Activated T-helper 1 cell treated with anti-CD3 and anti-CD28 coated beads, Interleukin-2, amount 50 U/mL, for 16 hours (primary cell): ENCODE results near the gene SNX19.

Source experiments
- DNase-seq, 2 donors: peaks; one replicate each; pipeline ENCODE4 v3.0.0-alpha.2; 2020; ENCODE audit warnings: low read depth in 1 of 2, low spot score in 1 of 2

The SNX19 gene

DNA sequence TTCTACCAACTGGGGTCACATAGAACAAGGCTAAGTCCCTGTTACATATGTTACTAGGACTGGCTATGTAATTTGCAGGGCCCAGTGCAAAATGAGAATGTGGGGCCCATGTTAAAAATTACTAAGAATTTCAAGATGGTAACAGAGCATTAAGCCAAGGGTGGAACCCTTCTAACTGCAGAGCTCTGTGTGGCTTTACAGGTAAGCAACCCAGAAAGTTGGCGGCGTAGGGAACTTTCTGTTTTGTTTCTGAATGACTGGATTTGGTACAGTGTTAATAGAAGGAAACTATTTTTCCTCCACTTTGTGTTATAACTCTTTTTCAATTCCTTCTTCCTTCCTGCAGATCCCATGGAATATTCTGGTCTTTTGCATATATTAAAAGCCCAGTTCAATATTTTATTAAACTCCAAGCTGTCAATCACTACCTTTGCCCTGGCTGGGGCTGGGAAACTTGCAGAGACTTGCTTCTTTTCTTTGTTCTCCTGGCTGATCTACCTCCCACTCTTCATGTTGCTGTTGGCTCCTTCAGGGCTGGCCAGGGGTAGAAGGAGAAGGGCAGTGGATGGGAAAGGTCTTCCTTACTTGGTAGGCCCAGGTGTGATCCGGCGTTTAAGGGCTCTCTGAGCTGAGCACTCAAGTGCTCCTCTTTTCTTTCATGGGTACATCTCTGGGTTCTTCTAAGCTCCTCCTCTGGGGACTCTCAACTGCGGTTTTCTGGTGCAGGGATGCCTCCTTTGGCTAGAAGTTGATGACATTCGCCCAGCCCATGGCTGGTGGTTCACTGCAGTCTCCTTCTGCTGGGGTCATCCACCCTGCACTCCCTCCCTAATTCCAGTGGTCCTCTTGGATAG, 67.7 kb downstream of the SNX19 start:
- DNase-seq, result no peak

DNA sequence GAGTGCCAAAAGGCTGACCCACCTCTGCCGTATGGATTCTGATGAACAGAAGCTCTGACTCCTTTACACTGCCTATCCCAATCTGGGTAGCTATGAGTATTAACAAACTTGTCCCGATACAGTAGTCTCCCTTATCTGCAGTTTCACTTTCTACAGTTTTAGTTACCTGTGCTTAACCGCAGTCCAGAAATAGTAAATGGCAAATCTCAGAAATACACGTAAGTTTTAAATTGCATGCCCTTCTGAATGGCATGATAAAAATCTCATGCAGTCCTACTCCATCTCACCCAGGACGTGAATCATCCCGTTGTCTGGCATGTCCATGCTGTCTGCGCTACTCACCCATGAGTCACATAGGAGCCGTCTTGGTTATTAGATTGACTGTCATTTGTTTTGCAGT, 68.8 kb downstream of the SNX19 start:
- DNase-seq, result no peak

DNA sequence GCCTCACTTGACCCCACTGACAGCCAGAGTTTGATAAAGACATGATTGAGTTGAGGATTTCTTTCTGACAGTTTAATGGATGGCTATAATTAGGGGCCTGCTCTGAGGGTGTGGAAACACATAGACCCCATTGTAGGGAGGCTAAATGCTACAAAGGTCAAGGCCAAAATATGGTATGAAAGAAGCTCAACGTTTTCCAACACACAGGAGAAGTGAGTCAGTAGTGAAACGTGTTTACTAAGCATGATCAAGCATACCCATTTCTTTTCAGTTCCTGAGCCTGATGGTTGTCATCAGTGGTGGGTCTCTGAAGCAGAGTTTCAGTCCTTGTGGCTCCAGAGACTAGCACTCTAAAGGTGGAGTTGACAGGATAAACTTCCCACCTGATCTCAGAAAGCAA, 69.7 kb downstream of the SNX19 start:
- no peak for DNase-seq

DNA sequence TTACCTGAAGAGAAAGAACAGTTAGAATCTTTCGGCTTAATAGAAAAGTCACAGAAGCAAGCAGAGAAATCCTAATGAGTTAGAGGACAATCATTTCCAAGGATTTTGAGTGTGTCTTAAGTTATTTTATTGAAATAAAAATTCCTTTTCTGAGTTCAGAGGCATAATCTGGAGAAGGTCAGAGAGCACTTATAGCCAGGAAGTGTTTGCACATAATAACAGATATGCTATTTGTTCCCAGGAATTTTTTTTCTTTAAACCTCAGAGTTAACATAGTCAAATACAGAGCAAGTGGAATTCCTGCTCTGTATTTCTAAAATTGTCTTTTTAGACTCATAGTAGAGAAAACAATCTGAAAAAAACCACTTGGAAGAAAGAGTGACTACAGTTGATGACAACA, 74.3 kb downstream of the SNX19 start:
- no peak for DNase-seq

DNA sequence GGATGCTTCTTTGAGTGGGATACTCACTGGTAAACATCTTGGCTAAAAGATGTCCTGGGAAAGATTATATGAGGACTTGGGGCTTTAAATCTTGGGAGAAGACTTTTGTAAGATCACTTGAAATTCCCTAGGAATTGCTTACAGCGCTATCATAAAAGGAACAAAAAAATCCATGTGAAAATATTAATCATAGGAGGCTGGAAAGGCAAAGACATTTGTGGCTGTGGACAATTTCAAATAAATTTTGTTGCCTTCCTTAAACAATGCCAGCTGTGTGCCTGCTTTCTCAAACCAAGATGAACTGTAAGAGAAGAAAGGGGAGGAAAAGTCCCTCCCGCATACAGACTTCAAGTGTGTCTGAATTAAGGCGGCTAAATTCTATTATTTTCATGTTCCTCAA, 75.6 kb downstream of the SNX19 start:
- no peak for DNase-seq

DNA sequence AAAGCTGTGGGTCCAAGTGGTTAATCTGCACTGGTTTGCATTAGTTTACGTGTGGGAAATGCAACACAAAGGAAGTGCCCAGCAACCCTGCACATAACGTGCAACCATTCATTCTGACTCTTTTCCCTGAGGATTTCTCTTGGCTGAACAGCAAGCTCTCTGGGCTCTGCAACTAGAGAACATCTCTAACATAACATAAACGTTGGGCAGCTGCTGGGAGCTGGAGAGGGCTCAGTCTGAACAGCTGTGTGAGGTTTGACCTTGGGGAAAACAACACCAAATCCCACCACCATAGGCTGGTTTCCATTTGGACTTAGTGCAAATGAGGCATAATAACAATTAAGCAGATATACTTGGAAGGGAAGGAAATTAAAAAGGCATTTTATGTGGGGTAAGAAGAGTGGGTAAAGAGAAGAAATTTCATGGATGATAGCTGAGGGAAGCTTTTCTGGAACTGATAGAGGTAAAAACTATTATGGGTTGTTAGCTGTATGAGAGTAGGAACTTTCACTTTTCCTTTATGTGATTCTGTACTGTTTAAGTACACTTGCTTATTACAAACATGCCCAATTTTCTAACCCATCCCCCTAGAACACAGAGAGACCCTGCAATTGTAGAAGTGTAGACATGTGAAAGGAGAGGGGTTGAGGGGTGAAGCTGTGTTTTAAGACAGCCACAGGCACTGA, 76.2 kb downstream of the SNX19 start:
- DNase-seq, result no peak

DNA sequence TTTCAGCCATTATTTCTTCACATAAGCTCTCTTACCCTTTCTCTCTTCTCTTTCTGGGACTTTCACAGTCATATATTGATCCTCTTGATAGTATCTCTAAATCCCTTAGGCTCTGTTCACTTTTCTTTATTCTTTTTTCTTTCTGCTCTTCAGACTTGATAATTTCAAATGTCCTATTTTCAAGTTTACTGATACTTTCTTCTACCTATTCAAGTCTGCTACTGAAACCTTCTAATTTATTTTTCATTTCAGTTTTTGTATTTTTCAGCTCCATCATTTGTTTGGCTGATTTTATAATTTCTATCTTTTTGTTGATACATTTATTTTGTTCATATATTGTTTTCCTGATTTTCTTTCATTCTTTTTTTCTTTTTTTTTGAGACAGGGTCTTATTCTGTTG, 79.1 kb downstream of the SNX19 start:
- DNase-seq, result no peak

DNA sequence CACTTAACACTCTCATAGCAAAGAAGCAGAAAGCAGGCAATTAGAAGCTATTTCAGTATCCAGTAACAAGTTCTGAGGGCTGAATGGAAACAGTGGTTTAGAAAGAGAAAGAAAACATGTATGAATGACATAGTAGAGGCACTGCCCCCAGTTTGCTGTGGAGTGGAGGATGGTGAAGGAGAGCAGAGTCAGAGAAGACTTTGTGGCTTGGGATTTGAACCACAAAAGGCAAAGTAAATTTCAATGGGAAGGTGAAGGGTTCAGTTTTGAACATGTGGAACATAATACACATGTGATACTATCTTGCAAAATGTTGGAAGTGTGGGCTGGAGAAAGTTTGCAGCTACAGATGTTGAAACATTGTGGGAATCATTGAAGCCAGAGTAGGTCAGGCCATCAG, 81.4 kb downstream of the SNX19 start:
- no peak for DNase-seq

DNA sequence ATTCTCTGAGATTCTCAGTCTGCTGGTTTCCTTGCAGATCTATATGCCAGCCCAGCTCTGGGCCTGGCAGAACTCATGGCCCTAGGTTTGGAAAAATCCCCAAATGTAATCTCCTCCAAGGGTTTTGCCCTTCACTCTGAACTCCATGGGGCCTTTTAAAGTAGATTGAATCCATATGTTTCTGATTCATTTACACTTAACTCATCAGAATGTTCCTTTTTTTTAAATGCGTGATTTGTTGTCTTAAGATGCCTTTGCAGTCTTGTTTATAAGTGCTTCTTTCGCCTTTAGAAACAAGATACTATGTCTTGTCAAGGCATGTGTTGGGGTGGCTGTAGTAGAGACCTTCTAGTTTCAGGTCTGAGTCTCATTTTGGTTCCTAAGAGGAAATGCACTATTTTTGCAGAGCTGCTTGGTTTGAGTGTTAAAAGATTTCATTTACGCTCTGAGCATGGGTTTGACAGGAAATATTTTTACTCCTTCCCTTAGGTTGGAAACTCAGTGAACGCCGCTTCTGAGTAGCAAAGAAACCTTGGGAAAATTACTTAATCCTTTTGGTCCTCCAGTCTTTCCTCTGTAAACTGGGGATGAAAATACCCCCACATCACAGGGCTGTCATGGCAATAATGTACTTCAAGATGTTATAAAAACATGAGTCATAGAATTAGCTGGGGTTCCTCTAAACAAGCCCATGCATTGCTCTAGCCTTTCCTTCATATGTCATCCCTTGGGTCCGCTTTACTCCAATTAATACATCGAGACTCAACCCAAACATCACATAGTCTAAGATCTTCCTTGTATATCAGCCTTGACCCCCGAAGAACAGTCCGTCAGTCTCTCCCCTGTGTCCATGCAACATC, 83.5 kb downstream of the SNX19 start:
- DNase-seq, result no peak

DNA sequence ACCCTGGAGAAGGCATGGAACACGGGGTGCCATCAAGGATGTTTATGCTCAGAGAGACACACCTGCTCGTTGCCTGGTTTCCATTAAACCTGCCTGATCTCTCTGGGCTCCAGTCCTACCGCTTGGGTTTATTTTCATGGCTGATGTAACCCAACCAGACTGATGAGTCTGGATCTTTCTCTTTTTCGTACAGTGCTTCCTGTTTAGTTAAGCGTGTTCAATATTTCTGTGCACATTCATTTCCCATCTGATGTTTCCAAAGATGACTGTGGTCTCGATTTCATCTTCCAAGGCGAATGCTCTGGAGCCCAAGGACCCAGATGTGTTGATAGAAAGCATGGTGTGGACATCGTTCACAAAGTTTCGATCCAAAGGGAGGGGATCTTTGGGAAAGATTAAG, 84.3 kb downstream of the SNX19 start:
- no peak for DNase-seq

DNA sequence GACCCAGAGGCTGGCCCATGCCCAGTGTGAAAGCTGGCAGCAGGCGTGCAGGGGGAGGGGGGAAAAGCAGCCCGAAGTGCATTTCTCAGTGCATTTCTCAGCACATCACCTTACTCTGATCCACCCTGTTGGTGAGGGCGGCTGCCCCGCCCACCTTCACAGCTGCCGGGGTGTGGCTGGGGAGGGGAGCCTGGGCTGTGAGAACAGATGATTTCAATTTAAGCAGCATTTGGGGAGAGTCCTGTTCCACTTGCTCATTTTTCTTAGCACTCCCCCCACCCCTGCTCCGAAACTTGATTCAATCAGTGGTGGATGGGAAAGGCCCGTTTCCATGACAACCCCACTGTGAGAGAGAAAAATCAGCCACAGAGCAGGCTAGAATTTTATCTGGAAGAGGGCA, 84.8 kb downstream of the SNX19 start:
- DNase-seq, result no peak

DNA sequence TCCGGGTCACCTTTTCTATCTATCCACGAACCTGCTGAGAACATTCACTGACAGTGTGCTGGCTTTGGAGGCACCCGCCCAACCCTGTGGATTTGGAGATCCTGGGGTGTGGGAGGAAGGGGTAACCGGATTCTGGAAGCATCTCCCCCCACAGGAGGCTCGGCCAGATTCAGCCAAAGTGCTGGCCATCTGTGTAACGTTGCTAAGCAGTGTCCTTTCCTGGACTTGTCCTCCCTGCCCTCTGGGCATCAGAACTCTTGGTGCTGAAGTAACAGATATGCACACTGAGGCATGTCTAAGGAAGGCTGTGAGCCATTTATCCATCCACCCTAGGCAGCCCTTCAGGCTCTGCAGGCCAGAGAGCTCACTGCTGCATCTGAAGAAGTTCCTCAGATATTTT, 85.7 kb downstream of the SNX19 start:
- no peak for DNase-seq

DNA sequence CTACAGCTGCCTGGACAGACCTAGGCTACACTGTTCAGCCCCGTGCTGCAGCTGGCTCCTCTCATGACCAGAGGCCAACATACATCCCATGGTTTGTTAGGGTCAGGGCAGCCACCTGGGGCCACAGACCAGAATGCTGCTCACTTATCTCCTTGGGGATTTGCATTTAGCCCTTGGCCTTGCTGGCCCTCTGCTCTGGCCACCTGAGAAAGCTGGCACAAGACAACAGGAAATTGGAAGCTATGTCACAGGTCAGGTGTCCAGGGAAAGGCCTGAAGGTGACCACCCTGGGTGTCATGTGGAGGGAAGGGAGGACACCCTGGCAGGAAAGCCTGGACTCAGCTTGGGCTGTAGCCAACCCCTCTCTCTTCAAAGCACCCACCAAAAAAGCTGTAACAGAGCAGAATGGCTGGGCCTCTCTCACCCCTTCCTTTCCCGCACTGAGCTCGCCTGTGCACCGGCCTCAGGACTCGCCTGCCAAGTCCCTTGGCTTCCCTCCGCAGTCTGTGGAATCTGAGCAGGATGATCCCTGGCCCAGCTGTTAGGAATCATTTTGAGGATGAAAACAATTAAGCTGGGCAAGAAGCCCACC, 86.3 kb downstream of the SNX19 start:
- no peak for DNase-seq

DNA sequence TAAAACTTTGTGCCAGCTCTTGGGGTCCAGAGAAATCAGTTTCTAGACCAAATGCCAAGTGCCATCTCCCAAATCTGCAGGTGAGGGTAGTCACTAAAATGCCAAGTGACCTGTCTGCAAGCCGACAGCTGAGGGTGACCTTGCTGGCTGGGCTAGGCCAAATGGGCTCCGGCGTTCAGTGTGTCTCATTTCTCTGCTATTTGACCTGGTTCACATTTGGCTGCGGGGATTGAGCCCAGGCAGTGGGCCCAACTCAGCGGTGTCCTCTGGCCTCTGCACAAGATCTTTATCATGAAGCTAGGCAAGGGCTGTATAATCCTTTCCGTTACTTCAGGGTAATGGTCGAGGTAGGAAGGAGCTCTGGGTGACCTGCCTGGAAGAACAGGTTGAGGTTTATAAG, 87.5 kb downstream of the SNX19 start:
- DNase-seq, result no peak

DNA sequence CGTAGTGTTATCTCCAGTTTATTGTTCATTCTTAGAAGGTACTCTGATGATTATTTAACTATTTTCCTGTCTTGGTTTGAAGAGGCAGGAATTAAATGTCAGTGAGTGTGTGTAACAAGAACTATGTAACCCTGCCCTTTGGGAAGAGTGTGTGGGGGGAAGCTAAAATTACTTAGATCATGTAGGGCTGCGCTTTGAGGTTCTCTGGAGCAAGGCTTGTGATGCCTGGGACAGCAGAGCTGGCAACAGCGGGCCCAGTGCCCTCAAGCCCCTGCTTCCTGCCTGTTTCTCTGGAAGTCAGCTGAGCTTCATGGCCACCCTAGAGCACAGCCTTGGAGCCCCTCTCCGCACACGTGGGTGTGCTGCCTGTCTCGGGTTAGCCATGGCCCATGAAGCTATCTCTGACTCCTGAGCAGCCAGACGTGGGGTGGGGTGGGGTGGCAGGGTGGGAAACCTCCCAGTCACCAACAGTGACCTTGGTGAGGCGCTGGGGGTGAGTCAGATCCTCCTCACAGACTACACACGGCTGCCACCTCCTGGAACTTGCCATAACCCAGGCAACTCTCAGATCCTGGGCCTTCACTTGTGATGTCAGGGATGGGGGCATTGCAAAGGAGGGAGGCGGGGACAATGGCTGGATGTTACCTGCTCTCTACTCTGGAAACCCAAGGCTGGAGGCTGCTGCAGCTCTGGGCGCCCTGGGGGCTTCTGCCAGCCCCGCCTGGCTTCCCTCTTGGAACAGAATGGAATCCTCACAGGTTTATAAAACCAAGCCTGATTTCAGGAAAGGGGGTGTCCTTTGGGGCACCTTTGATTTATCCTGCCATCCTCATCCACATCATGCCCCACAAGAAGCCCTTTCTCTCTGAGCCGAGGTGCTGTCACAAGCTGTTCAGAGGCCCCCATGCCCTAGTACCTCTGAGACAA, 88.6 kb downstream of the SNX19 start:
- DNase-seq, result no peak

DNA sequence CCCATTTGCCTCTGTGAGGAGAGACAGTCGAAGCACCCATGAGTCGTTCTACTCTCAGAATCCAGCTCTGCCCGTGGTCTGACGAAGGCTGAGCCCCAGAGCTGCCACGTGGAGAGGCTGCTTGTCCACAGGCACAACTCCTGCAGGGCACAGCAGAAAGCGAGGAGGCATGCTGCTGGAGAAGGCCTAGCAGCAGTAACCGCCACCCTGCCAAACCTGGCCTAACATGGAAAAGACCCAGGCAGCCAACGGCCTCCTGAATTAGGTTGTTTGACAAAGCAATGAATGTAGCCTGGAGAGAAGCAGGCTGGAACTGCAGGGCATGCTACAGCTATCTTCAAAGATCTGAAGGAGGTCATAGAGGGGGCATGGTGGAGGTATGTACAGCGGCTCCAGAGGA, 89.7 kb downstream of the SNX19 start:
- DNase-seq, result no peak

DNA sequence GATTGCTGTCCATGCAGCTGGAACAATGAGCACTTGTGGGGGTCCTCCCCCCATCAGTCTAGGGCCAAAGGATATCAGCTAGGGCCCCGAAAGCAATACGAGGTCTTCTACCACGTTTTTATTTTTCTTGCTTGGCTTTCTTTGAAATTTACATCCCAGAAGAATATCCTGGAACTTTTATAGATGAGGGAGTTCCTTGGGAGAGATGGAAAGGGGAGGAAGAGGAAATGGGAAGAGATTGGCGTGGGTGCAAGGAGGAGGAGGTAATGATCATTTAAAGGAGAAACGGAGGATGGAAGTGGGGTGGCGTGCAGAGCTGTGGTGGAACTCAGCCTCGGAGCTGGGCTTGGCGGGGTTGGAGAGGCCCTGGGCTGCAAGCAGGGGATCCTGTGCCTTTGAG, 90.3 kb downstream of the SNX19 start:
- DNase-seq, result no peak

DNA sequence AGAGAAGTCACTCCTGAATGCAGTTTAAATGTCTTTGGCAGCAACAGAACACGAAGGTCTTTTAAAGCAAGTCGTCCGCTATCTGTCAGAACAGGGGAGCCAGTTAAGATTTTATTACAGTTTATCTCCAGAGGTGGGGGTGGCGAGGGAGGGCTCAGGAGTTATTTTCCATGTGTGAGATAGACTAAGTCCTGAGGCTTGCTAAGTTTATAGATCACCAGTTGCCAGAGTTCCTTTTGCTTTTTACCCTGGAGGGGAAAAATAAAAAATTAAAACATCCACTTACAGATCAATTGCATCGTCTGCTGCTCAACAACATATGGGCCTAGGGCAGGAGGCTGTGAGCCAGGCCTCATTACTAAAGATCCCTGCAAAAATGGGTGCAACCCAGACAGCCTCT, 90.7 kb downstream of the SNX19 start:
- no peak for DNase-seq
